ENCODE data around the gene RELT. TPM values are rescaled to one million over a fixed set of nuclear protein-coding genes. Genes with fewer than 3 reads are reported as not detected.

RELT gene
- total and polyA plus RNA-seq, 2 experiments from 2014 or later, result 9.3 to 18.7 TPM

GRCh38 chr11:73416786-73417185 lies 40.6 kb downstream of the RELT start:
- Histone ChIP-seq H3K4me1 (ENCODE audit: low read depth) (peaks cover 12% of the 10 kb centered on the region), H3K27me3 (no peaks in the 10 kb centered on the region), H3K36me3 (peaks cover 6% of the 10 kb centered on the region), H3K4me3 (no peak overlapping the region), H3K9me3 (ENCODE audit: low read depth) (no peaks in the 10 kb centered on the region), H3K27ac (no peak overlapping the region)
- TF ChIP-seq, protein P1, sequence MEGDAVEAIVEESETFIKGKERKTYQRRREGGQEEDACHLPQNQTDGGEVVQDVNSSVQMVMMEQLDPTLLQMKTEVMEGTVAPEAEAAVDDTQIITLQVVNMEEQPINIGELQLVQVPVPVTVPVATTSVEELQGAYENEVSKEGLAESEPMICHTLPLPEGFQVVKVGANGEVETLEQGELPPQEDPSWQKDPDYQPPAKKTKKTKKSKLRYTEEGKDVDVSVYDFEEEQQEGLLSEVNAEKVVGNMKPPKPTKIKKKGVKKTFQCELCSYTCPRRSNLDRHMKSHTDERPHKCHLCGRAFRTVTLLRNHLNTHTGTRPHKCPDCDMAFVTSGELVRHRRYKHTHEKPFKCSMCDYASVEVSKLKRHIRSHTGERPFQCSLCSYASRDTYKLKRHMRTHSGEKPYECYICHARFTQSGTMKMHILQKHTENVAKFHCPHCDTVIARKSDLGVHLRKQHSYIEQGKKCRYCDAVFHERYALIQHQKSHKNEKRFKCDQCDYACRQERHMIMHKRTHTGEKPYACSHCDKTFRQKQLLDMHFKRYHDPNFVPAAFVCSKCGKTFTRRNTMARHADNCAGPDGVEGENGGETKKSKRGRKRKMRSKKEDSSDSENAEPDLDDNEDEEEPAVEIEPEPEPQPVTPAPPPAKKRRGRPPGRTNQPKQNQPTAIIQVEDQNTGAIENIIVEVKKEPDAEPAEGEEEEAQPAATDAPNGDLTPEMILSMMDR (IDR thresholded peaks at IDR 0.05; ENCODE audit: low read depth, low read length), result no peak
- peak in 1 of 2 donors; percentile 60 for DNase-seq (ENCODE audit: low read depth in 1 of 2, low spot score in 1 of 2)

DNA sequence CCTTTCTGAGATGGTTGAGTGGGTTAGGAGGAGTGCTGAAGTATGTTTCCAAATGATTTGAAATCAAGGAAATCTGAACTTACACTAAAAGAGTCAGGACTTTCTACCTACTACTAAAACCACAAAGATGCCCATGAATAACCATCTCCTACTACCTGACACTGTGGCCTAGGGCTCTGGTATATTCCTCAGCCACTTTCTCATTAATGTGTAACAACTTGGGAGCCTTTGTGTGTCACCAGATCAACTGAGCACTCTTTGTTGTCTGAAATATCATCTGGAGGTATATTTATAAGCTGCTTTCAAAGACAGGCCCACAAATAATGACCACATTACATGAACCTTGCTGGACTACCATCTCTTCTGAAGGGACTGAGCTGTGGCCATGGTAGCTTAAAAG lies 43.9 kb downstream of the RELT start:
- peaks cover 10% of the 10 kb centered on the region for H3K4me1 ChIP-seq (ENCODE audit: low read depth)
- H3K27me3 ChIP-seq, result no peaks in the 10 kb centered on the region
- DNase-seq (ENCODE audit: low read depth in 1 of 2, low spot score in 1 of 2), result no peak
- H3K27ac ChIP-seq, result no peak overlapping the region
- peaks cover 6% of the 10 kb centered on the region for H3K36me3 ChIP-seq
- TF ChIP-seq, protein P1 (IDR thresholded peaks at IDR 0.05; ENCODE audit: low read depth, low read length), result no peak
- H3K4me3 ChIP-seq, result no peak overlapping the region
- H3K9me3 ChIP-seq (ENCODE audit: low read depth), result no peaks in the 10 kb centered on the region

GRCh38 chr11:73422886-73423285 lies 46.7 kb downstream of the RELT start:
- no peak overlapping the region for H3K4me3 ChIP-seq
- peaks cover 4% of the 10 kb centered on the region for H3K36me3 ChIP-seq
- peaks cover 31% of the 10 kb centered on the region for H3K4me1 ChIP-seq (ENCODE audit: low read depth)
- no peaks in the 10 kb centered on the region for H3K9me3 ChIP-seq (ENCODE audit: low read depth)
- H3K27me3 ChIP-seq, result no peaks in the 10 kb centered on the region
- TF ChIP-seq, protein P1 (IDR thresholded peaks at IDR 0.05; ENCODE audit: low read depth, low read length), result no peak
- DNase-seq (ENCODE audit: low read depth in 1 of 2, low spot score in 1 of 2), result no peak
- no peak overlapping the region for H3K27ac ChIP-seq

DNA sequence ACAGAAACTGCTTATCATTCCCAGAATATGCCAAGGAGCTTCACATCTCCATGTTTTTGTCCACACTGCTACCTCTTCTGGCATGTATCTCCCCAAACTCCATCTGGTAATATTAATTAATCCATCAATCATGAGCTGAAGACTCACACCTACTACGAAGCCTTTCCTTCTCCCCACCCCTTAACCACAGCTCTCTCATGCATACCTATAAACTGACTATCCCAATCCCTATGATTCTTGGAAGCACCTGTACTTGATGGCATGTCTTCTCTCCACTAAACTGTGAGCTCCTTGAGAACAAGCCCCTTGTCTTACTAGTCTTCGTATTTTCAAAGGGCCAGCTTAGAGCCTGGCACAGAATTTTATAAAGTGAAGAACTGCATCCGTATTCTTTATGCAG lies 47.3 kb downstream of the RELT start:
- Histone ChIP-seq H3K36me3 (no peaks in the 10 kb centered on the region), H3K27ac (no peak overlapping the region), H3K9me3 (ENCODE audit: low read depth) (no peaks in the 10 kb centered on the region), H3K4me3 (no peak overlapping the region), H3K4me1 (ENCODE audit: low read depth) (peaks cover 32% of the 10 kb centered on the region), H3K27me3 (no peaks in the 10 kb centered on the region)
- no peak for DNase-seq (ENCODE audit: low read depth in 1 of 2, low spot score in 1 of 2)
- TF ChIP-seq, protein P1 (IDR thresholded peaks at IDR 0.05; ENCODE audit: low read depth, low read length), result no peak

DNA sequence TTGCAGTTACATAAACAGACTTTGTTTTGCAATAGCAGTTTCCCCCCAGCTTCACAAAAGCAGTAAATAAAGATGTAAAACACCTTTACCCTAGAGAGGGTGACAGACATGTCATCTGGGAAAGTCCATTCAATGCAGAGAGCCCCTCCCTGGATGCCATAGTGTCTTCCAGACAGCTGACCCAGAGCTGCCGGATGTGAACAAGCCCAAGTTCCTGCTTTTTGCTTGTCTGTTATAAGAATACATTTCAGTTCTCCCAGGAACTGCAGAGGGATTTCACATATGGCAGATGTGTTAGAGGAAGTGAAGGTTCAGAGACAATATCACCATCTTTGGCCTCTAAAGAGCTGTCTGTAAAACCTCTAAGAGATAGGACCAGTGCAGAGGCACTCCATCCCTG lies 48.9 kb downstream of the RELT start:
- no peaks in the 10 kb centered on the region for H3K36me3 ChIP-seq
- H3K27ac ChIP-seq, result peak overlapping the region; percentile 42
- no peaks in the 10 kb centered on the region for H3K9me3 ChIP-seq (ENCODE audit: low read depth)
- DNase-seq (ENCODE audit: low read depth in 1 of 2, low spot score in 1 of 2), result no peak
- no peaks in the 10 kb centered on the region for H3K27me3 ChIP-seq
- no peak overlapping the region for H3K4me3 ChIP-seq
- TF ChIP-seq, protein P1 (IDR thresholded peaks at IDR 0.05; ENCODE audit: low read depth, low read length), result no peak
- H3K4me1 ChIP-seq (ENCODE audit: low read depth), result peaks cover 37% of the 10 kb centered on the region
